Left hindlimb (tissue), 1 donor: ENCODE measurements around the gene HNRNPA0.
A peak's percentile ranks its signal among the peaks of the same experiment; 100 is the strongest.

ENCODE experiments used
- DNase-seq: peaks from one replicate; pipeline ENCODE4 v3.0.0-alpha.2; 2018

HNRNPA0 gene

DNA sequence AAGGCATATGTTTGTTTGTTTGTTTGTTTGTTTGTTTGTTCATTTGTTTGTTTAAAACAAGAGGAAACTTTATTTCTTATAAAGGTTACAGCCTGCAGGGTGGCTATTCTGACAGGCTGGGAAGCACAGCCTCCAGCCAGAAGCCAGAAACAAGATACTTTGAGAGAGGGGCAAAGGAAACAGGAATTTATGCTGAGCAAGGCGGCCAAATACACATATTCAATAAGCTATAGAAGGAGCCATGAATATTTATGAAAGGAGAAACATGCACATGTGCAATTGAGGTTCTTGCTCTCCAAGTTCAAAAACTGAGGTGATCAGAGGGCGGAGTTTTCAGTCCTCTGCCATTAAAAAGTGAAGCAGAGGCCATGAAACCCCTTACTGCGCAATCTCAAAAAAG, 37.8 kb downstream of the HNRNPA0 start:
- DNase-seq = no peak

GRCh38 chr5:137715456-137715855, 38.7 kb downstream of the HNRNPA0 start:
- no peak for DNase-seq

DNA sequence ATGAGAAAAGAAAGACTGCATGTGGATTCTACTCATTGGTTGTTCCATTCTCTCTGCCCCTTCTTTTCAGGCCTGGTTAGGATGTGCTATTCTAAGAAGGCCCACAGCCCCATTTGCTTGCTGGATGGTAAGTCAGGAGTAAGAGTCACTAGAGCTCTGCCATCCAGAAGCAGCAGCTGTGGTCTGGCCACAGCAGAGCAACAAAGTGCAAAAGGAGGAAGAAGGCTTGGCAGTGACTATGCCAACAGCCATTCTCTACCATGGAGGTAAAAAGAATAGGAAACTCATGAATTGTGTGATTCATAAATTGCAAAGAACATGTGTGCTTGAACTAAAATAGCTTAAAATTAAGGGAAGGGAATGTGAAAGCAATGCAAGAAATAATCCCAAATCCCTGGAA, 39.2 kb downstream of the HNRNPA0 start:
- DNase-seq = no peak

DNA sequence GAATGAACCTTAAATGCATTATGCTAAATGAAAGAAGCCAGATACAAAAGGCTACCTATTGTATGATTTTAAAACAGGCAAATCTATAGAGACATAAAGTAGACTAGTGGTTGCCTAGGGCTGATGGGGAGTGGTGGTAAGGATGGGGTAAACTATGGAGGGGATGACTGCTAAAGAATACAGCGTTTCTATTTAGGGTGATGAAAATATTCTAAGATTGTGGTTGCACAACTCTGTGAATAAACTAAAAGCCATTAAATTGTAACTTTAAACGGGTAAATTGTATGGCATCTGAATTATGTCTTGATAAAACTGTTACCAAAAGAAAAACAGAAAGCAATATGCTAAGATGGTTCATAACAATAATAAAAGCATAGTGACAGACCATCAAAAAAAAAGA, 39.7 kb downstream of the HNRNPA0 start:
- DNase-seq = no peak

- DNase-seq = no peak
These were observed 42.0 kb downstream of the HNRNPA0 start for GRCh38 chr5:137712139-137712667.

- no peak for DNase-seq
These were observed 44.1 kb downstream of the HNRNPA0 start for GRCh38 chr5:137710086-137710485.

DNA sequence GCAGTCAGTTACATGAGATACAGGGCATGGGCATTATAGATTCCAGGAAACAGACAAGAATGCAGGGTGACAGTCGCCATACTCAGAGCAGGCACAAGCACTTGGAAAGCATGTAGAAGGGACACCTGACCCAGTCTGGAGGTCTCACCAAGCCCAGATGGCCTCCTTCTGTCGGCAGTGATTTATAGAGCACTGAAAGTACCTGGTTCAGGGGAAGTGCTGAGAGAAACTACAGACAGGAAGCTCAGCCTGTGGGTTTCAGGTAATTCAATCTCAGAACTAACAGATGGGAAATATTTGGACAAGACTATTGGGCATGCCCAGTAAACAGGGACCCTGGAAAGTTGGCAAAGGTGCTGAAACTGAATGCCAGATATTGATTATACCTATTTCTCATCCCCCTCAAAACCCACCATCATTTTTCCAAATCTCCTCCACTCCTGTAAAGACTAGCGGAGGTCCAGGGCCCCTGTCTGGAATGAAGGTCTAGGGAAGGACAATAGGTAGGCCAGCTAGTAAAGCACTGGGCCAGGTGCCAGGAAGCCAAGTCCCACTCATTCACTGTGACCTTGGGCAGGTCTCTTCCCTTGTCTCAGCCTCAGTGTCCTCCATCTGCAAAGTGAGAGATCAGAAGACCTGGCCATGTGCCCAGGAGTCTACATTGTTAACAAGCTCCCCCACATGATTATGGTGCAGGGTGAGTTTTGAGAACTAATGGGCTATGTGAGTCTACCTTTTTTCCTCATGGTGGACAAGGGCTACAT, 45.2 kb downstream of the HNRNPA0 start:
- no peak for DNase-seq

DNA sequence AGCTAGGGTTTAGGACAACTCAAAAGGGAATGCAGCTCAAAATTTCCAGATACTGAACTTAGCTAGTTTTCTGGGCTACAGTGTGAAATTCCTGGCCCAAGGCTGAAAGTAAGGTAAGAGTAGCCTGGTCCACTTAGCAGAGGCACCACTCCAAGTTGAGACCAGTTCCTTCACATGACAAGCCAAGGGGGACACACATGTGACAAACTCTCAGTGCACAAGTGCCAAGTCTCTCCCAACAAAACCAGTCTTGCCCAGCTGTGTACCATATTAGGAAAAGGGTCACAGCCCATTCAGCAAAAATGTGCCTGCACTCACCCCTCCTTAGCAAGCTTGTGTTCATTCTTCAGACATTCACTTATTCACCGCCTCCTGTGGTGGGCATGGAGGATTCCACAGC, 46.1 kb downstream of the HNRNPA0 start:
- DNase-seq = no peak

- no peak for DNase-seq
These were observed 47.3 kb downstream of the HNRNPA0 start for GRCh38 chr5:137706841-137707240.

DNA sequence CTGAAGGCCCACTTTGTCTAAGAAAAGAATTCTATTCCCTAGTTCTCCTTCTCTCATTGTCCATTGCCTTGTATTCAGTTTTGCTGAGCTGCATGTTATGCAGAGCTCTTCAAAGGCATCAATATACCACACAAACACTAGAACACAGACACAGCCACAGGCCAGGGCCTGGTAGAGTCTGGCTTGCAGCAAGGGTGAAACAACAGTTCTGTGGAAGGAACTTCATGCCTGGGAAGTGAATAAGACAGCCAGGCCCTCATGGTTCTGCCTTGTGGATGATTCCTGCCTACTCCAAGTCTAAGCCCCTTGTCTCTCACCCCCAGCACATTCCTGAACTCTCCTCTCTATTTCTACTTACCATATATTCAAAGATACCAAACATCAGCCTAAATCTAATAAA, 49.1 kb downstream of the HNRNPA0 start:
- DNase-seq = no peak

- no peak for DNase-seq
These were observed 50.6 kb downstream of the HNRNPA0 start for GRCh38 chr5:137703565-137703964.

- no peak for DNase-seq
These were observed 53.9 kb downstream of the HNRNPA0 start for GRCh38 chr5:137700282-137700680.

- peak; percentile 33 for DNase-seq
These were observed 54.6 kb downstream of the HNRNPA0 start for GRCh38 chr5:137699336-137700281.

GRCh38 chr5:137696481-137696880, 57.7 kb downstream of the HNRNPA0 start:
- DNase-seq = no peak

DNA sequence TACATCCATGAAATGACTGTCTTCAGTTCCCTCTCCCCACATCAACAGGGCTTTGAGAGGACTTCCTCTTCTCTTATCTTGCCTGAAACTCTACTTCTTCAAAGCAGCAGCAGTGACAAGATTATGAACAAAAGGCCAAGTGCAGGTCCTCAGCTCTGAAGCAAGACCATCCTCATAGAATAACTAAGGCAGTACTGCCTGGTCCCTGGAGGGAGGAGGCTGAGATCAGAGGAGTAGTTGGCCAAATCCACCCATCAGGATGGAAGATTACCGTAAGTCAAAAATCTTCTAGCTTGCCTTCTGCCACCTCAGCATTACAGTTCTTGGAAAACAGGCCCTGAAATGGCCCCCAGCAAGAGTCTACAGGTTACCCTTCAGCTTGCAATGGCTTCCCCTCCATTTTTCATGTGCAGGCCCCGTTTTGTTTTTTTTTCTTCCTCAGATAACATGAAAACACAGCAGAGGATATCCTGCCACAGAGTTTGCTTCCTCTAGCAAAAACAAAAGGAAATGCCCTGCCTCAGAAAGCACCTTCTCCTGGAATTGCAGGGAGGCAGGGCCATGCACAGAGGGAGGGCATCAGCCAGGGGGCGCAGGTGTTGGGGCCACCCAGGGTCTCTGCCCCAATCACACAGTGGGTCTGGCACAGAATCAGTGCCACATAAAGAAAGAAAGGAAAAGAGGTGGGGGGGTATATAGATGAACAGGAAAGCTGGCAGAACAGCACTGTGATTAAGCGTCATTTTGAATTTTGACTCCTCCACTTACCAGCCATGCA, 58.3 kb downstream of the HNRNPA0 start:
- no peak for DNase-seq
